GM19467 (cell line): ENCODE results near the gene BTRC.

Experiments used
- ATAC-seq: cut with Tn5 transposase; IDR thresholded peaks from one replicate; pipeline ENCODE4 v1.9.1; 2021; ENCODE audit warnings: mild to moderate bottlenecking, moderate library complexity; ENCODE audit not compliant: unreplicated experiment

BTRC gene

DNA sequence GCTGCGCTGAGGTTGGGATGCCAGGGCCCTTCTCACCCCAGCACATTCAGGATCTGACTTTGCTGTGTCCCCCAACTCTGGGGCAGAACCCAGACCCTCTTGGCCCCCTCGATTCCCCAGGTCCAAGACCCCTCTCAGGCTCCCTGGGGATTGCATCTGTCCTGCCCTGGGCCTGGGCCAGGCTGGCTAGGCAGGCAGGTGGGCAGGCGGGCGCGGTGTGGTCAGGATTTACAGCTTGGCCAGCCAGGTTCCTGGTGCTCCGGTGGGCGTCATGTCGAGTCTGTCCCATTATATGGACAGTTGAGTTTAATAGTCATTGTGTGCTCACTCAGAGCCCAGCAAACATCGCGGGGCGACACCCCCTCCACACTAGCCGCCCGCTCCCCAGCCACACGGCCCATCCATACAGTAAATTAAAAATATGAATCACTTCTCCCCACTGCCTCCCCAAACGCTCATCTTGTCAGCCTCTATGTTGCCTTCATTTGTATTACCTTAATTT lies 210.6 kb downstream of the BTRC start:
- no peak for ATAC-seq

DNA sequence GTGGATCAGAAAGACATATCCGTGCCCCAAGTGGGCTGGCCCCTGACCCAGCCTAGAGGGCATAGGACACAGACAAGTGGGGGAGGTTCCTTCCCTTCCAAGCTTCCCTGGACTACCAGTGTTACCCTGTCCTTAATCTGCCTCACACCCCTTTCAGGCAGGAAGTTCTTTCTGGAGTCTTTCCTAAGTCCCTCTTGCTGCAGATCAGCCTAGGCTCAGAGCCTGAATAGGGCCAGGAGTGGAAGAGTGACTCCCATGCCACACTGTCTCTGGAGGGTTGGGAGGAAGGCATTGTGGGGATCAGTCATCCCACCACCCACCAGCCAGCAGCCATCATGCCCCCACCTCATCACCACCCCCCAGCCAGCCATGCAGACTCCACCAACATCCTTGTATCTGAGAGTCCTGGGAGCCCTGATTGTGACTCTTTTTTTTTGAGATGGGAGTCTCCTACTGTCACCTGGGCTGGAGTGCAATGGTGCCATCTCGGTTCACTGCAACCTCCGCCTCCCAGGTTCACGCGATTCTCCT lies 211.5 kb downstream of the BTRC start:
- no peak for ATAC-seq

DNA sequence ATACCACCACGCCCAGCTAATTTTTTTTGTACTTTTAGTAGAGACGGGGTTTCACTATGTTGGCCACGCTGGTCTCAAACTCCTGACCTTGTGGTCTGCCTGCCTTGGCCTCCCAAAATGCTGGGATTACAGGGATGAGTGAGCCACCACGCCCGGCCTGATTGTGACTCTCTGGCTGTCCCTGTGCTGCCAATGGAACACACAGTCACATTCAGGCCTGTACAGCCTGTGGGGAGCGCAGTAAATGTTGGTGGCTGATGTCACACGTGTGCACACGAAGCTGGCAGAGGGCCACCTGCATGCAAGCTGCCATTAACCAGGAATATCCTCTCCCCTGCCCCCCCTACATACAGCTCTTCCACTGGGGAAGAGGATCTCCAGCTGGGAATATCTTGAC lies 212.0 kb downstream of the BTRC start:
- ATAC-seq: no peak

- ATAC-seq: no peak
Observed at GRCh38 chr10:101566333-101567164, 212.6 kb downstream of the BTRC start.

DNA sequence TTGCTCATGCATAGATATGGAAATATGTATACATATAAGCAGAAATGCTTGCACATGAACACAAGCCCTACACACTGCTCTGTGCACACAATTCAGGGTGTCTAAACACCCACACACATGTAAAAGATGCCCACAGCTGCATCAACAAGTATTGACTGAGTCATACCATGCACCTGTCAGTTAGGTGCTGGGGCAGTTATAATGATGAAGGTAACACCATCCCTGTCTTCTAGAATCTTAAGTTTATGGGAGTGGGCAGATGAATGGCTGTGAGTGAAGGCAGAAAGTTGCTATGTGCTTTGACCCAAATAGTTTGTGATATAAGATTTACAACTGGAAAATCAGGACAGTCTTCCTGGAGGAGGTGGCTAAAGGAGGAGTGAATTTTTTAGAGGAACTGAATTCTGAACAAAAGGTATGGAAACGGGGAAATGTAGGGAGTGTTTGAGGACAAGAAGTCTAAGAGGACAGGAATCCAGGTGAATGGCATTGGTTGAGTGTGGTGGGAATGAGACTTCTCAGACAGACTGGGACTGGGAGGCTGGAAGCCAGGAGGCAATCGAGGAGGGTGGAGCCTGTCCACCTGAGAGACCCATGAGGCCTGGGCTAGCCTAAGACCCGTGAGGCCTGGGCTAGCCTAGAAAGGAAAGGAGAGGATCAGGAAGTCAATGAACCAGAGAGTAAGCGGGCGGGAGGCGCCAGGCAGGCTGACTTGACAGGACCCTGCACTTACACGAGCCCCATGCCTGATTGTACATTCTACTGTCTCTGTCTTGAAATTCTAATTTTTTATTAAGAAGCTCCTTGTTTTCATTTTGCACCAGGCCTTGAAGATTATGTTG lies 213.4 kb downstream of the BTRC start:
- ATAC-seq: no peak

GRCh38 chr10:101568054-101568745 lies 214.2 kb downstream of the BTRC start:
- no peak for ATAC-seq

GRCh38 chr10:101569323-101569621 lies 215.3 kb downstream of the BTRC start:
- no peak for ATAC-seq

DNA sequence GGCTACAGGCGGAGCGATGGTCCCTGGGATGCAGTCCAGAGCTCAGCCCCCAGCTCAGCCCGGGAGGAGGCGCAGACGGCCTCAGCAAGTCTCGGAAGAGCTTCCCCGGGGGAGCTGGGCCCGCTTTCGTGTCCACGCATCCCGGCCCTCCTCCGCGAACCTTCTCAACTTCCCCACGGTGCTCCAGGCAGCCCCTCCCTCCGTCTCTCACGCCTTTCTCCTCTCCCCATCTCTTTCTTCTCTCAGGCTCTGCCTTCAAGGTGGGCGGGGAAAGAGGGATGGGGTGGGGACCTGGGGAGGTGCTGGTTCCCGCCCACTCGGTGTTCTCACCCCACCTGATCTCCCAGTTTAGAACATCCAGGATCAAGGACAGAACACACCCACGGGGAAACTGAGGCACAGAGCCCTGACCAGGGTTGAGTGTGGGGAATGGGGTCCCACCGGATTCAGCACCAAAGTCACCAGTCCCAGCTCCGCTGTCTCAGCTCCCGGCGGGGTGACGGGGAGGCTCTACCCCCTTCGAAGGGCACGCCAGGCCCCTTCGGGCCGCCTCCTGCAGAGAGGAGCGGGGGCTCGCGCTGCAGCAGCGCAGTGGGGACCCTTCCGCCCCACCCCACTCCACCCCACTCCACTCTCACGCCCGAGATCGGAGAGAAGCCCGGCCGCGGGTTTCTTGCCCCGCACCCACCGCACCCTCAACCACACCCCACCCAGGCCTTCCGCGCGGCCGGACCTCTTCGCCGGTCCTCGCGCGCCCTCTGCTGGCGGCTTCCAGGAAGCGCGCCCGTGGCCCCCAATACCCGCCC lies 215.9 kb downstream of the BTRC start:
- ATAC-seq: no peak

GRCh38 chr10:101570428-101571270 lies 216.7 kb downstream of the BTRC start:
- ATAC-seq: no peak

GRCh38 chr10:101571271-101571925 lies 217.4 kb downstream of the BTRC start:
- ATAC-seq: no peak

- no peak for ATAC-seq
Observed at GRCh38 chr10:101572126-101572525, 218.2 kb downstream of the BTRC start.

GRCh38 chr10:101572785-101573184 lies 218.8 kb downstream of the BTRC start:
- no peak for ATAC-seq

GRCh38 chr10:101573885-101574753 lies 220.2 kb downstream of the BTRC start:
- no peak for ATAC-seq

DNA sequence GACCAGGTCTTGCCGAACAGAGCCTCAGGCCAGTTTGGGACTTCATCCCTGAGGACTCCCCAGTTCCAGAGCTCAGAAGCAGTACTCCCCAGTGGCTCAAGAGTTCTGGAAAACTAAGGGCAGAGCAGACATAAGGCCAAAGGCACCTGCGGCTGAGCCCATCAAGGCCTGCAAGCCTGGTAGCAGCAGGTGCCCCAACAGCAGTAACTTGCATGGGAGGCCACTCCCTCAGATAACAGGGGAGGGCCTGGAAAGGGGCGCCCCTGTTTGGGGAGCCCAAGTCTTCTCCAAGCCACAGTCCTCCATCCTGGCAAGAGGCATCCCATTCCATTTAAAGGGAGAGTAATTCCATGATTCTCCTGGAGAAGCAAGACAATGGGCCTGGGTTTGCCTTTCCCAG lies 221.1 kb downstream of the BTRC start:
- ATAC-seq: no peak

DNA sequence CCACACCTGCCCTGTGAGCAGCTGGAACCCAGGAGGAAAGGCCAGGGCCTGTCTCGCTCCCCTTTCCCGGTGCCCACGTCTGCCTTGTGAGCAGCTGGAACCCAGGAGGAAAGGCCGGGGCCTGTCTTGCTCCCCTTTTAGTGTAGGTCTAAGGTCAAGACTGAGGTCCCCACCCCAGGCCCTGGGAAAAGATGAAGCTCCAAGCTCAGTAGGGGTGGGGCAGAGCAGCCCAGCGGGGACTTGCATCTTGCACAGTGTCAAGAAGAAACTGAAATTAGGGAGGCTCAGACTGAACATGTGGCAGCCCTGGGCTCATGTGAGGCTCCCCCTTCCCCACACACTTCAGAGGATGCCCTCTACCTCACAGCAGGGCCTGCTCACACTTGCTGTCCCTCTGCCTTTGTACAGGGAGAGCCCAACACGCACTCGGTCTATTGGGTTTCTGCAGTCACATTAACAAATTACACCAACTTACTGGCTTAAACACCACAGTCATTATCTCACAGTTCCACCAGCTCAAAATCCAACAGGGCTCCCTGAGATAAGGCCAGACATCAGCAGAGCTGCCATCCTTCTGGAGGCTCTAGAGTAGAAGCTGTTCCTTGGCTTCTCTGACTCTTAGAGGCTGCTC lies 221.7 kb downstream of the BTRC start:
- no peak for ATAC-seq

DNA sequence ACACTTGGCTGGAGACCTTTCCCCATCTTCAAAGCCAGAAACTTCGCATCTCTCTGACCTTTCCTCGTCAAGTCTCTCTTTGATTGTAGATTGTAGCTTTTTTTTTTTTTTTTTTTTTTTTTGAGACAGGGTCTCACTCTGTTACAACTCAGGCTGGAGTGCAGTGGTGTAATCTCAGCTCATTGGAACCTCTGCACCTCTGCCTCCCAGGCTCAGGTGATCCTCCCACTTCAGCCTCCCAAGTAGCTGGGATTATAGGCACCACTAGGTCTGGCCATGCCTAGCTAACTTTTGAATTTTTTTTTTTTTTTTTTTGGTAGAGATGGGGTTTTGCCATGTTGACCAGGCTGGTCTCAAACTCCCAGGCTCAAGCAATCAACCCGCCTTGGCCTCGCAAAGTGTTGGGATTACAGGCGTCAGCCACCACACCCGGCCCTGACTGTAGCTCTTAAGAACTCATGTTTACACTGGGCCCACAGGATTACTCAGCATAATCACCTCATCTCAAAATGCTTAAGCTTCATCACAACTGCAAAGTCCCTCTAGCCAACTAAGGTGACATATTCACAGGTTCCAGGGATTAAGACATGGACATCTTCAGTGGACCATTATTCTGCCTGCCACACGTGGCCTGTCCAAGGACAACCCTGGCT lies 222.4 kb downstream of the BTRC start:
- ATAC-seq: no peak
